GM20000 (cell line): ENCODE results near the gene PAPOLB.

Source experiments
- DNase-seq: peaks from one replicate; pipeline ENCODE4 v3.0.0; 2012; ENCODE audit warnings: low spot score
- CTCF ChIP-seq: IDR thresholded peaks from 2 replicates; pipeline ENCODE4 v1.5.1; 2012; ENCODE audit warnings: mild to moderate bottlenecking, control low read depth; ENCODE audit errors: extremely low read depth, missing control alignments

PAPOLB gene

GRCh38 chr7:4851459-4852422 is 10.1 kb downstream of the PAPOLB start:
- DNase-seq, result no peak
- TF ChIP-seq CTCF, result no peak

GRCh38 chr7:4850262-4850795 is 11.5 kb downstream of the PAPOLB start:
- TF ChIP-seq CTCF, result no peak
- no peak for DNase-seq

GRCh38 chr7:4849390-4849789 is 12.4 kb downstream of the PAPOLB start:
- peak; percentile 55 for DNase-seq
- TF ChIP-seq CTCF, result no peak

DNA sequence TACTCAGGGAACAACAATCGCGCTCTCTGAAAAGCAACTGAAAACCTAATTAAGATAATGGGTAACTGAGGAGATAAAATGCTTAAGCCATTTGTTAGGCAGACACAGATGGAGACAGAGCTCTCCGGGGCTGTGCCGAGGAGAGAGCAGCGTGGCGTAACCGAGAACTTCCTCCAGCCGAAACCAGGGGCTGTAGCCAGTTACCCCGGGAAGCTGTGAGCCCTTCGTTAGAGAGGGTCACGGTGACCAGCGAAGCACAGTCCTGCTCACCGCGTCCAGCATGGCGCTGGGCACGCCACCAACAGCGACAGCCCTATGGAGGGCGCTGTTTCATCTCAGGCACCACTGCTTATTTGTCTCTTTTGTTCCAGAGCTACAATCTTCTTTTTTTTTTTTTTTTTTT is 16.1 kb downstream of the PAPOLB start:
- no peak for DNase-seq
- TF ChIP-seq CTCF, result no peak

- no peak for TF ChIP-seq CTCF
- no peak for DNase-seq
Measured at GRCh38 chr7:4842319-4843064, 19.3 kb downstream of the PAPOLB start.

GRCh38 chr7:4841836-4842235 is 20.0 kb downstream of the PAPOLB start:
- TF ChIP-seq CTCF, result no peak
- DNase-seq, result no peak

- DNase-seq, result no peak
- TF ChIP-seq CTCF, result no peak
Measured at GRCh38 chr7:4841007-4841784, 20.6 kb downstream of the PAPOLB start.
